Upper lobe of right lung (tissue), 1 donor: Measurements from ENCODE around the gene CDK5RAP2. TPM values are rescaled to one million over a fixed set of nuclear protein-coding genes. Genes with fewer than 3 reads are reported as not detected.
"Not testable (repeated sequence)": the region's sequence is repeated elsewhere in the genome, so short reads cannot be mapped to it uniquely, and the experiment has no call there.

Experiments
- ATAC-seq: fragments of 200-7000 bp; cut with Tn5 transposase; one replicate; pipeline ENCODE4 v1.9.1; 2020; ENCODE audit warnings: mild to moderate bottlenecking, moderate library complexity
- DNase-seq: peaks from one replicate; pipeline ENCODE4 v3.0.0-alpha.2; 2020
- H3K27ac ChIP-seq: fragments of 200-600 bp; one replicate; pipeline ENCODE4 v1.8.0; 2022
- H3K27me3 ChIP-seq: fragments of 200-600 bp; one replicate; pipeline ENCODE4 v1.8.0; 2022; ENCODE audit warnings: mild to moderate bottlenecking
- H3K36me3 ChIP-seq: fragments of 200-600 bp; one replicate; pipeline ENCODE4 v1.8.0; 2022
- H3K4me1 ChIP-seq: fragments of 200-600 bp; one replicate; pipeline ENCODE4 v1.8.0; 2022
- H3K4me3 ChIP-seq: fragments of 200-600 bp; one replicate; pipeline ENCODE4 v1.8.0; 2022; ENCODE audit warnings: mild to moderate bottlenecking
- H3K9me3 ChIP-seq: fragments of 200-600 bp; one replicate; pipeline ENCODE4 v1.8.0; 2022
- CTCF ChIP-seq: fragments of 200-600 bp; IDR thresholded peaks from one replicate; pipeline ENCODE4 v1.8.0; 2022; ENCODE audit warnings: antibody characterized with exemption
- intact Hi-C: fragments of 100-400 bp; cut with DNase I; formaldehyde crosslinking; loops from one replicate; pipeline ENCODE4 v1.11.0; 2022
- long read RNA-seq: library from polyadenylated mRNA; unstranded; transcript quantifications from one replicate; pipeline ENCODE4 v2.0.0, GENCODE V29; 2021
- total RNA-seq: library from RNA; stranded (reverse); fragmentation: NEBNext Ultra II Directional; extraction: Animal tissue kit (Norgen Biotek cat#: 25700); gene quantifications from one replicate; pipeline ENCODE4 v1.2.1, GENCODE V29; 2021
- donor health status: DM: no; HTN: yes; CAD: no; lungs with severe emphysema.

Gene CDK5RAP2
- total RNA-seq, result 54.2 TPM
- long read RNA-seq, full-length matches to known transcripts, result 9 of 42 reads
- long read RNA-seq, partial matches to known transcripts, result 29 of 42 reads
- long read RNA-seq, other reads (novel, unspliced or antisense), result 4 of 42 reads

- DNase-seq (peak; percentile 97), ATAC-seq (peak; percentile 99)
- H3K36me3 ChIP-seq, result no peaks in the 10 kb centered on the region
- H3K4me1 ChIP-seq, result peaks cover 13% of the 10 kb centered on the region
- no peaks in the 10 kb centered on the region for H3K27me3 ChIP-seq
- H3K4me3 ChIP-seq, result peak within 1 kb of the TSS; percentile 91
- no peaks in the 10 kb centered on the region for H3K9me3 ChIP-seq
- H3K27ac ChIP-seq, result peak within 1 kb of the TSS; percentile 80
- intact Hi-C loops, result no loop called here
- TF ChIP-seq CTCF, result no peak
Measured at GRCh38 chr9:120580051-120580896, at the start of gene CDK5RAP2. CDK5RAP2 (minus strand) TSS chr9:120580167; CDS start chr9:120579978, 189 bp downstream.

- ATAC-seq, H3K9me3 ChIP-seq, intact Hi-C loops, H3K27ac ChIP-seq, H3K36me3 ChIP-seq, H3K27me3 ChIP-seq, H3K4me3 ChIP-seq, H3K4me1 ChIP-seq, DNase-seq: not testable (repeated sequence)
Measured at GRCh38 chr9:120628925-120629497, 49.0 kb upstream of the CDK5RAP2 start.

GRCh38 chr9:120628207-120628924 lies 48.4 kb upstream of the CDK5RAP2 start:
- ATAC-seq (no peak), DNase-seq (no peak)
- H3K27me3 ChIP-seq, result no peaks in the 10 kb centered on the region
- intact Hi-C loops, result no loop called here
- no peaks in the 10 kb centered on the region for H3K36me3 ChIP-seq
- H3K9me3 ChIP-seq, result no peaks in the 10 kb centered on the region
- no peak overlapping the region for H3K27ac ChIP-seq
- TF ChIP-seq CTCF, result no peak
- H3K4me1 ChIP-seq, result no peaks in the 10 kb centered on the region
- no peak overlapping the region for H3K4me3 ChIP-seq

GRCh38 chr9:120627073-120627472 lies 47.1 kb upstream of the CDK5RAP2 start:
- DNase-seq (no peak), ATAC-seq (no peak)
- no peak overlapping the region for H3K27ac ChIP-seq
- H3K36me3 ChIP-seq, result peaks cover under 1% of the 10 kb centered on the region
- no peak for TF ChIP-seq CTCF
- no peaks in the 10 kb centered on the region for H3K4me1 ChIP-seq
- intact Hi-C loops, result no loop called here
- no peak overlapping the region for H3K4me3 ChIP-seq
- no peaks in the 10 kb centered on the region for H3K27me3 ChIP-seq
- no peaks in the 10 kb centered on the region for H3K9me3 ChIP-seq

- H3K27me3 ChIP-seq, result no peaks in the 10 kb centered on the region
- ATAC-seq (no peak), DNase-seq (no peak)
- H3K4me3 ChIP-seq, result no peak overlapping the region
- H3K4me1 ChIP-seq, result no peaks in the 10 kb centered on the region
- TF ChIP-seq CTCF, result no peak
- H3K27ac ChIP-seq, result no peak overlapping the region
- H3K9me3 ChIP-seq, result no peaks in the 10 kb centered on the region
- H3K36me3 ChIP-seq, result peaks cover 6% of the 10 kb centered on the region
- intact Hi-C loops, result no loop called here
Measured at GRCh38 chr9:120626512-120626911, 46.5 kb upstream of the CDK5RAP2 start.
